Activated naive CD4-positive, alpha-beta T cell treated with anti-CD3 and anti-CD28 coated beads for 36 hours (primary cell): Measurements from ENCODE around the gene TEX19. TPM values are rescaled to one million over a fixed set of nuclear protein-coding genes. Genes with fewer than 3 reads are reported as not detected.

Experiments used
- CTCF ChIA-PET: fragments of 350-600 bp; sonication (Branson Sonifier 250); formaldehyde crosslinking; loops from one replicate; lab custom pipeline; 2021; ENCODE audit warnings: antibody characterized with exemption; lab: Charles Lee
- DNase-seq: peaks from one replicate; pipeline ENCODE4 v3.0.0-alpha.2; 2020
- H3K27ac Mint-ChIP-seq: one replicate; pipeline ENCODE4 v1.8.0; 2021; ENCODE audit warnings: mild to moderate bottlenecking, mixed read lengths
- H3K27me3 Mint-ChIP-seq: one replicate; pipeline ENCODE4 v1.8.0; 2021; ENCODE audit warnings: low read depth, mixed read lengths
- H3K36me3 Mint-ChIP-seq: one replicate; pipeline ENCODE4 v1.8.0; 2021; ENCODE audit warnings: low read depth, mixed read lengths
- H3K4me1 Mint-ChIP-seq: one replicate; pipeline ENCODE4 v1.8.0; 2021; ENCODE audit warnings: low read depth, mixed read lengths
- H3K4me3 Mint-ChIP-seq: one replicate; pipeline ENCODE4 v1.8.0; 2021; ENCODE audit warnings: mild to moderate bottlenecking, moderate library complexity, mixed read lengths
- H3K9me3 Mint-ChIP-seq: one replicate; pipeline ENCODE4 v1.8.0; 2021; ENCODE audit warnings: mixed read lengths
- intact Hi-C: fragments of 100-400 bp; cut with micrococcal nuclease; formaldehyde crosslinking; loops from one replicate; pipeline ENCODE4 v1.15.1; 2023
- total RNA-seq, 2 experiments: library from RNA; stranded (reverse); gene quantifications; one replicate each; pipeline ENCODE4 v1.2.3, GENCODE V29; 2021

TEX19 gene
- total RNA-seq, 2 experiments from 2014 or later, result 0.21 TPM; not detected in 1

DNA sequence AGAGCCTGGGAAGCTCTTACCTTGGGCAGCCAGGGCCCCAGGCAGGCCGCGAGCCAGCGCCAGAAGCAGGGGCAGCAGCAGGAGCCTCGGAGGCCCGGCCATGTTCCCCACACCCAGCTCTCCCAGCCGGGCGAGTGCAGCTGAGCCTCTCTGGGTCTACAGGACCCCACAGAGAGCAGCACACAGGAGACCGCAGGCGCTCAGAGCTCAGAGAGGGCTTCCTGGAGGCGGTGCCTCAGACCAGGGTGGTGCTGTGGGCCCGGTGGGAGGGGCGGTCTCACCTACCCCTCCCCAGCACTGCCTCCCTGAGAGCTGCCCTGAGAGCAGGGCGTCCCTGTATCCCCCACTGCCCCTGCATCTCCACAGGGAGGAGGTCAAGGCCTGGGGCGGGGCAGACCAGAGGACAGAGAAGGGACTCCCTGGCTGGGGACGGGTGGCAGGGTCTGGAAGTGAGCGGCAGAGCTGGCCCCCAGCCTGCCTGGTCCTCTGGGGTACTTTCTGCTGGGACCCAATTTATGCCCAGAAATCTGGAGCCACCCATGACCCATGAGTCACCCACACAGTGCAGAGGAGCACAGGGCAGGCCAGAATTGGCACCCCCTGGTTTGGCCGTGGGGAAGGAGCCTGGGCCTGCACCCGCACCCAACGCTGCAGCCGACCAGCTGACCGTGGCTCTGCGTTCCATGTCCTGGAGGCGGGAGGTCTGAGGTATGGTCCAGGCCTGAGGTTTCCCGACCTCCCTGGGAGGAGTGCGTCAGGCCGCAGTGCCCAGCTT, 41.5 kb upstream of the TEX19 start, which contains the start of gene CD7:
CD7 (minus strand) TSS at position 215 of the 775 bp plus-strand sequence; CDS start at position 102, 113 bp downstream.
- Mint-ChIP-seq H3K27me3 (no peaks in the 10 kb centered on the region), H3K4me3 (no peak within 1 kb of the TSS), H3K27ac (no peak within 1 kb of the TSS), H3K36me3 (peaks cover 39% of the 10 kb centered on the region), H3K9me3 (peaks cover 2% of the 10 kb centered on the region), H3K4me1 (peaks cover 27% of the 10 kb centered on the region)
- CTCF ChIA-PET, result interaction anchor here (0.7 to 5.1 kb wide), 3 partner anchors 14 to 82 kb away, joined by 3 to 49 read pairs (median 6); no protein-coding TSS in a partner anchor
- peak; percentile 79 for DNase-seq
- intact Hi-C loops, result loop anchor here (1.0 to 10.0 kb wide), 3 partner anchors 11 to 737 kb away; partner anchors contain the start of gene CSNK1D

DNA sequence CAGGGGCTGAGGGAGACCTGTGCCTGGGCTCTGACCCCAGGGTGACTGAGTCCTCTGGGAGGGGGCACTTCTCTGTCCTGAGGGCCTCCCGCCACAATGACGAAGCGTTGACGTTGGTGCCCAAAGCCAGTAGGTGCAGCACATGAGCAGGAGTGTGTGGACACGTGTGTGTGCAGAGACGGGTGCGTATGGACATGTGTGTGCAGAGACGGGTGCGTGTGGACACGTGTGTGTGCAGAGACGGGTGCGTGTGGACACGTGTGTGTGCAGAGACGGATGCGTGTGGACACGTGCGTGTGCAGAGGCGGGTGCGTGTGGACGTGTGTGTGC, 40.9 kb upstream of the TEX19 start:
- intact Hi-C loops, result loop anchor here (10.0 kb wide), 1 partner anchor 737 kb away; no protein-coding TSS in a partner anchor
- CTCF ChIA-PET, result interaction anchor here (0.7 to 5.1 kb wide), 2 partner anchors 18 to 82 kb away, joined by 3 to 49 read pairs; no protein-coding TSS in a partner anchor
- no peaks in the 10 kb centered on the region for H3K27me3 Mint-ChIP-seq
- H3K36me3 Mint-ChIP-seq, result peaks cover 39% of the 10 kb centered on the region
- H3K4me3 Mint-ChIP-seq, result no peak overlapping the region
- H3K9me3 Mint-ChIP-seq, result peaks cover 2% of the 10 kb centered on the region
- DNase-seq, result no peak
- peaks cover 32% of the 10 kb centered on the region for H3K4me1 Mint-ChIP-seq
- H3K27ac Mint-ChIP-seq, result no peak overlapping the region

DNA sequence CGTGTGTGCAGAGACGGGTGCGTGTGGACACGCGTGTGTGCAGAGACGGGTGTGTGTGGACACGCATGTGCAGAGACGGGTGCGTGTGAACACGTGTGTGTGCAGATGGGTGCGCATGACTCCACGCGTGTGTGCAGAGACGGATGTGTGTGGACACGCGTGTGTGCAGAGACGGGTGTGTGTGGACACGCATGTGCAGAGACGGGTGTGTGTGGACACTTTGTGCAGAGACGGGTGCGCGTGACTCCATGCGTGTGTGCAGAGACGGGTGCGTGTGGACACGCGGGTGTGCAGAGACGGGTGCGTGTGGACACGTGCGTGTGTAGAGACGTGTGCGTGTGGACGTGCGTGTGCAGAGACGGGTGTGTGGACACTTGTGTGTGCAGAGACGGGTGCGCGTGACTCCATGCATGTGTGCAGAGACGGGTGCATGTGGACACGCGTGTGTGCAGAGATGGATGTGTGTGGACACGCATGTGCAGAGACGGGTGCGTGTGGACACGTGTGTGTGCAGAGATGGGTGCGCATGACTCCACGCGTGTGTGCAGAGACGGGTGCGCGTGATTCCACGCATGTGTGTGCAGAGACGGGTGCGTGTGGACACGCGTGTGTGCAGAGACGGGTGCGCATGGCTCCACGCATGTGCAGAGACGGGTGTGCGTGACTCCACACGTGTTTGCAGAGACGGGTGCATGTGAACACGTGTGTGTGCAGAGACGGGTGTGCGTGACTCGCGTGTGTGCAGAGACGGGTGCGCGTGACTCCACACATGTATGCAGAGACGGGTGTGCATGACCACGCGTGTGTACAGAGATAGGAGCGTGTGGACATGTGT, 40.1 kb upstream of the TEX19 start:
- CTCF ChIA-PET, result interaction anchor here (0.6 kb wide), 2 partner anchors 67 to 229 kb away, joined by 3 read pairs; no protein-coding TSS in a partner anchor
- no peaks in the 10 kb centered on the region for H3K27me3 Mint-ChIP-seq
- H3K27ac Mint-ChIP-seq, result no peak overlapping the region
- H3K9me3 Mint-ChIP-seq, result peaks cover 2% of the 10 kb centered on the region
- no peak for DNase-seq
- peaks cover 34% of the 10 kb centered on the region for H3K36me3 Mint-ChIP-seq
- intact Hi-C loops, result loop anchor here (10.0 kb wide), 1 partner anchor 736 kb away; no protein-coding TSS in a partner anchor
- H3K4me3 Mint-ChIP-seq, result no peak overlapping the region
- peaks cover 34% of the 10 kb centered on the region for H3K4me1 Mint-ChIP-seq

DNA sequence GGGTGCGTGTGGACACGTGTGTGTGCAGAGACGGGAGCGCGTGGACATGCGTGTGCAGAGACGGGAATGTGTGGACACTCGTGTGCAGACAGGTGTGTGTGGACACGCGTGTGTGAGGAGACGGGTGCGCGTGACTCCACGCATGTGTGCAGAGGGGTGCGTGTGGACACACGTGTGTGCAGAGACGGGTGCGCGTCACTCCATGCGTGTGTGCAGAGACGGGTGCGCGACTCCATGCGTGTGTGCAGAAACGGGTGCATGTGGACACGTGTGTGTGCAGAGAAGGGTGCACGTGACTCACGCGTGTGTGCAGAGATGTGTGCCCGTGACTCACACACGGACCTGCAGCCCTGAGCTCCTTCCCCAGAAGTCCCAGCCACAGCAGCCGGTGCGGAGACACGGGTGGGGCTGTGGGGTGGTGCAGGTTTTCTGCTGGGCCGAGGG, 39.4 kb upstream of the TEX19 start:
- no peaks in the 10 kb centered on the region for H3K27me3 Mint-ChIP-seq
- H3K4me3 Mint-ChIP-seq, result peak overlapping the region; percentile 12
- H3K36me3 Mint-ChIP-seq, result peaks cover 30% of the 10 kb centered on the region
- no peak for DNase-seq
- peaks cover 2% of the 10 kb centered on the region for H3K9me3 Mint-ChIP-seq
- no peak overlapping the region for H3K27ac Mint-ChIP-seq
- intact Hi-C loops, result loop anchor here (2.0 to 10.0 kb wide), 2 partner anchors 83 to 735 kb away; no protein-coding TSS in a partner anchor
- CTCF ChIA-PET, result interaction anchor here (0.6 kb wide), 2 partner anchors 68 to 230 kb away, joined by 3 read pairs; no protein-coding TSS in a partner anchor
- H3K4me1 Mint-ChIP-seq, result peaks cover 38% of the 10 kb centered on the region

DNA sequence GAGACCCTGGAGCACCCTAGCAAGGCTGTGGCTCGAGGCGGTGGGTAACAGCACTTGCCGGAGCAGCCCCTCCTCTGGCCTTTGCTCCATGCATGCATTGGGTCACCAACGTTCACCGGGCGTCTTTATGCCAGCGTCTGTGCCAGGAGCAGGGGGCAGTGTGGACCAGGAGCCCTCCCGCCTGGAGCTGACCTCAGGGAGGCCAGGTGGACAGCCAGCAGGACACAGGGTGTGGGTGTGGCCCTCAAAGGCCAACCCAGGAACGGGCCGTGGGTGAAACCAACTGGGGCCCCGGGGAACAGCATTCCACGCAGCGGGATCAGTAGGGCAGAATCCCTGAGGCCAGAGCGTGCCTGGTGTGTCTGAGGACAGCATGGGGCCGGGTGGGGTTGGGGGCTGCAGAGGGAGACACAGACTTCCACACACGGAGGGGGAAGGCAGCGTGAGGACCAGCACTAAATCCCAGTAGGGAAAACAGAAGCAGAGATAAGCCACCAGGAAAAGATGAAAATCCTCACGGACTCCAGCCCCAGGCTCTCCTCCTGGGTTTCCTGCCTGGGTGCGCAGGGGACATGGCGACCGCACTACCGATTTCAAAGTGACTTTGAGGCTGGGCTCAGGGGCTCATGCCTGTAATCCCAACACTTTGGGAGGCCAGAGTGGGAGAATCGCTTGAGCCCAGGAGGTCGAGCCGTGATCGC, 38.8 kb upstream of the TEX19 start:
- H3K27ac Mint-ChIP-seq, result peak overlapping the region; percentile 97
- intact Hi-C loops, result loop anchor here (2.0 kb wide), 1 partner anchor 83 kb away; no protein-coding TSS in a partner anchor
- no peaks in the 10 kb centered on the region for H3K27me3 Mint-ChIP-seq
- peaks cover 2% of the 10 kb centered on the region for H3K9me3 Mint-ChIP-seq
- peaks cover 45% of the 10 kb centered on the region for H3K4me1 Mint-ChIP-seq
- no peak for DNase-seq
- H3K36me3 Mint-ChIP-seq, result peaks cover 29% of the 10 kb centered on the region
- CTCF ChIA-PET, result interaction anchor here (0.6 to 2.4 kb wide), 6 partner anchors 17 to 591 kb away, joined by 3 to 60 read pairs (median 3); no protein-coding TSS in a partner anchor
- H3K4me3 Mint-ChIP-seq, result peak overlapping the region; percentile 29

DNA sequence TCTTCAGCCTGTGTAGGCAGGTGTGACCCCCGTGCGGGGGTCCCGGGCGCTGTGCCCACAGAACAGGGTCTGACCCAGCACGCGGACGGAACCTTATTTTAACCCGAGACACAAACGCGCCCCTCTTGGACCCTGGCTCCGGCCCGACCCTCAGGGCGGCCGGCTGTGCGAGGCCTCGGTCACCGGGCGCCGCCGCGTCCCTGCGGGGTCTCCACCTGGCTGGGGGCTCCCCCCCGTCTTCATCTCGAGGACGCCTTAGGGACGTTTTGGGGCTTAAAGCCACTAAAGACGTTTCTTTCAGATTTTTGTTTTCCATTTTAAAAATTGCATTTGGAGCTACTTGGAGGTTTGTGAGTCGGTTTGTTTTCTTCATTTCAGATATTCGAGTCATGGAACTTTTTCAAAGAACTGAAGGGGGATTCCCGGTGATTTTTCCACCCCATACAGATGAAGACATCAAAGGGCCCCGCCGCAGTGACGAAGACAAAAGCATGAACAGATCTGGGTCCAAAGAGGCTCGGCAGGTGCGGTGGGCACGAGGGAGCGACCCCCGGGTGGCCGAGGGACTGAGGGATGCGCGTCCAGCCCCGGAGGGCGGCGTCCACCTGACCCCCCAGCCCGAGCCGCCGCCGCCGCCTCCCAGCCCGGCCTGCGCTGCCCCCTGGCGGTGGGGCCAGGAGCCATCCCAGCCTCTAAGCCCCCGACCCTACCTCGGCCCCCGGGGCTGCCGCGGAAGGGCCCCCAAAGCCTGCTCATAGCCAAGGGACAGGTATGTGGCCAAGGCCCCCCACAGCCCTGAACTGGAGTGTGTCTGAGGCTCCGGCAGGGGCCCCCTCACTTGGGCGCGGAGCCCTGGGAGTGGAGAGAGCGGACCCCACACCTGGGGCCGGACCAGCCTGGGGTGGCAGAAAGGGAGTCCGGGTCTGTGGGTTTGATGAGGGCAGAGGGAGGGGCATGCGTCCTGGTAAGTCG, 37.8 kb upstream of the TEX19 start:
- peak overlapping the region; percentile 97 for H3K27ac Mint-ChIP-seq
- H3K4me1 Mint-ChIP-seq, result peaks cover 42% of the 10 kb centered on the region
- peaks cover 20% of the 10 kb centered on the region for H3K36me3 Mint-ChIP-seq
- DNase-seq, result peak; percentile 93
- CTCF ChIA-PET, result interaction anchor here (0.6 to 2.4 kb wide), 11 partner anchors 11 to 591 kb away, joined by 3 to 60 read pairs (median 3); no protein-coding TSS in a partner anchor
- H3K9me3 Mint-ChIP-seq, result peaks cover 2% of the 10 kb centered on the region
- H3K4me3 Mint-ChIP-seq, result peak overlapping the region; percentile 79
- H3K27me3 Mint-ChIP-seq, result no peaks in the 10 kb centered on the region
- intact Hi-C loops, result loop anchor here (1.0 to 2.0 kb wide), 3 partner anchors 24 to 84 kb away; no protein-coding TSS in a partner anchor

DNA sequence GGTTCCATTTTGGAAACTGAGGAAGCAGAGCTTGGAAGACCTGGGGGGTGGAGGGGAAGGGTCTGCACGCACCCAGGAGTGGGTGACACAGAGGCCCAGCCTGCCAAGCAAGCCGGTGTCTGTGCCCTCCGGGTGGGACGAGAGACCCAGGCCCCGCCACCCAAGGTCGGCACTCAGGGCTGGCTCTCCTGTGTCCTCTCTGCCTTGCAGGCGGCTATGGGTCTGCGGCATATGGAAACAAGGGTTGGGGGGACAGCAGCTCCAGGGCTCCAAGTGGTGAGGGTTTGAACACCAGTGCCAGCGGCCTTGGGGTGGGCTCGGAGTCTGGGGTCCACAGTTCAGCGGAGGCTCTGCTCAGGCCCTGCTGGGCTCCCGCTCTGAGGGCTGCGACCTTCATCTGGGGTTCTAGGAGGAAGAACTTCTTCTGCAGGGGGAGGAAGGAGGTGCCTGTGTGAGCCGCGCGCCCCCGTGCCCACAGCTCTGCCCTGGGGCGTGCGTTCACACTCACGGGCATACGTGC, 37.0 kb upstream of the TEX19 start:
- no peaks in the 10 kb centered on the region for H3K27me3 Mint-ChIP-seq
- CTCF ChIA-PET, result interaction anchor here (0.6 to 2.4 kb wide), 6 partner anchors 11 to 116 kb away, joined by 3 to 60 read pairs (median 3); no protein-coding TSS in a partner anchor
- intact Hi-C loops, result loop anchor here (1.0 to 2.0 kb wide), 3 partner anchors 25 to 85 kb away; no protein-coding TSS in a partner anchor
- peaks cover 2% of the 10 kb centered on the region for H3K9me3 Mint-ChIP-seq
- DNase-seq, result no peak
- H3K27ac Mint-ChIP-seq, result peak overlapping the region; percentile 97
- peak overlapping the region; percentile 79 for H3K4me3 Mint-ChIP-seq
- H3K36me3 Mint-ChIP-seq, result peaks cover 12% of the 10 kb centered on the region
- H3K4me1 Mint-ChIP-seq, result peaks cover 42% of the 10 kb centered on the region

DNA sequence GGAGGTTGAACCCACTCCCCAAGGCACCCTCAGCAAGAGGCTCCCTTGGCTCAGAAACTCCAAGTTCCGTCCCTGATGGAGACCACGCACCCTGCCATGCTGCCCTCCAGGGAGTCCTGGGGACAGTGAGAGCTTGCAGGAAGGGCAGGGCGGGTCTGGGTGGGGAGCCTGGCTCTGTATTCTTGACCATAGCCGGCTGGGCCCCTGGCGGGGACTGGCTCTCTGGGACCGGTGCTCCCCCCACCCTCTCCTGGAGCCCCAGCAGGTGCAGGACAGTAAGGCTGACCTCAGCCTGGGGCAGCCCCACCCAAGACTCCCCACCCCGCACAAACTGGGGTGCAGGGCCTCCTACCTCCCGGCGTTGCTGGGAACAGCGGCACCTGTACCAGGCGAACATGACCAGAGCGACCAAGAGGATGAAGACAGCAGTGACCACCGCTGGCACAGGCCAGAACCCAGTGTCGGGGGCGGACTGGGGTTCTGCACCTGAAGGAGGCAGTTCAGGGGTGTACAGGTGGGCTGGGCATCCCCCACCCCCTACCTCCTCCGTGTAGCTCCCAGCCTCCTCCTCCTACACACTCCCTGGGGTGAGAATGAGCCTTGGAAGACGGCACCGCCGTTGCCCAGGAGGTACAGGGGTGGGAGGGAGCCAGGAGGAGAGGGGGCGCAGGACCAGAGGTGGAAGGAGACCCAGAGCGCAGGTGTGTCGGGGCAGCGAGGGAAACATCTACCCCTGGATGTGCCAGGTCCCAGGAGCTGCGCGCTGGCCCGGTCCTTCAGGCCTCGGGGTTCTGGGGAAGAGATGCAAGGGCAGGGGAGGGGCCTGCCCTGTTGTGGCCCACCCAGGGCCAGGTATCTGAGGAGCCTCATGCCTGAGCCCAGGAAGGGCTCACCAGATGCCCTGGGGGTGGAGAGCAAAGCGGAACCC, 36.3 kb upstream of the TEX19 start:
- H3K4me1 Mint-ChIP-seq, result peaks cover 42% of the 10 kb centered on the region
- peak overlapping the region; percentile 97 for H3K27ac Mint-ChIP-seq
- no peaks in the 10 kb centered on the region for H3K27me3 Mint-ChIP-seq
- intact Hi-C loops, result no loop called here
- H3K9me3 Mint-ChIP-seq, result no peaks in the 10 kb centered on the region
- peaks cover 10% of the 10 kb centered on the region for H3K36me3 Mint-ChIP-seq
- H3K4me3 Mint-ChIP-seq, result peak overlapping the region; percentile 79
- DNase-seq, result no peak
- CTCF ChIA-PET, result interaction anchor here (1.9 to 2.4 kb wide), 2 partner anchors 23 to 87 kb away, joined by 8 to 60 read pairs; no protein-coding TSS in a partner anchor

DNA sequence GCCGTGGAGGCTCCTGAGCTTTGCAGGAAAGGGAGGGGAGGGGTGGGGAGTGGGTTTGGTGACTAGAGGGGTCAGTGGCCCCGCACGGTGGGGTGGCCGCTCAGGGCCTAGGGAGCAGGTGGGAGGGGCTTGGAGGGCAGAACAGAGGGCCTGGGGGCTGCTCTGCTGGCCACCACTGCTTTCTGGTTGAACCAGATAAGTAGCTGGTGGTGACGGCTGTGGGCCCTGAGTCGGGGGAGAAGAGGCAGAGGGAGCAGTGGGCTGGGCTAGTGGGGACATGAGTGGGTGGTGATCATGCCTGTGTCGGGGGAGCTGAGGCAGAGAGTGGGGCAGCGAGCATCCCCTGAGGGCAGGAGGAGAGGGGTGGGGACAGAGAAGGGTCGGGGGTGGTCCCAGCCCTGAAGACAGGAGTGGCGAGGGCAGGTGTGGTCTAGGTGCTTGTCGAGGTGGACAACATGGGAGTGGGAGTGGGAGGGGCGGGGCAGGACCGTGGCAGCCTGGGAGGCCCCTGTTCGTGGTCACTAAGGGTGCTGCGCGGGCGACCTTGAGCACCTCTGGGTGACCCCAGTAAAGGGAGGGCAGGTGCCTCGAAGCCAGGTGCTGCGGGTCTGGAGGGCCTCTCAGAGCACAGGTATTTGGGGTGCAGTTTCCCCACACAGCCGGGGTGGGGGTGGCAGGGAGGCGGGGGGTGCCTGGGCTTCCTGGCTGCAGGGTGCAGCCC, 35.4 kb upstream of the TEX19 start:
- intact Hi-C loops, result no loop called here
- Mint-ChIP-seq H3K4me1 (peaks cover 42% of the 10 kb centered on the region), H3K36me3 (peaks cover 10% of the 10 kb centered on the region), H3K27ac (no peak overlapping the region), H3K27me3 (no peaks in the 10 kb centered on the region), H3K4me3 (peak overlapping the region; percentile 50), H3K9me3 (no peaks in the 10 kb centered on the region)
- DNase-seq, result no peak
- CTCF ChIA-PET, result interaction anchor here (0.7 to 1.9 kb wide), 2 partner anchors 23 to 88 kb away, joined by 3 to 8 read pairs; no protein-coding TSS in a partner anchor
